ENCODE results near the gene OSBPL2.

The OSBPL2 gene

GRCh38 chr20:62231292-62231691, 7.0 kb upstream of the OSBPL2 start:
- no peak for DNase-seq (ENCODE audit: low read depth, low spot score)
- no peak overlapping the region for H3K4me3 ChIP-seq (ENCODE audit: low read length)

- DNase-seq (ENCODE audit: low read depth, low spot score): no peak
- no peak overlapping the region for H3K4me3 ChIP-seq (ENCODE audit: low read length)
Measured at GRCh38 chr20:62232194-62232593, 6.1 kb upstream of the OSBPL2 start.

GRCh38 chr20:62232770-62233645, 5.3 kb upstream of the OSBPL2 start:
- H3K4me3 ChIP-seq (ENCODE audit: low read length): no peak overlapping the region
- no peak for DNase-seq (ENCODE audit: low read depth, low spot score)

GRCh38 chr20:62233684-62234083, 4.6 kb upstream of the OSBPL2 start:
- no peak for DNase-seq (ENCODE audit: low read depth, low spot score)
- H3K4me3 ChIP-seq (ENCODE audit: low read length): no peak overlapping the region

- no peak for DNase-seq (ENCODE audit: low read depth, low spot score)
- H3K4me3 ChIP-seq (ENCODE audit: low read length): no peak overlapping the region
Measured at GRCh38 chr20:62234339-62234738, 4.0 kb upstream of the OSBPL2 start.

GRCh38 chr20:62235001-62235776, 3.1 kb upstream of the OSBPL2 start:
- no peak overlapping the region for H3K4me3 ChIP-seq (ENCODE audit: low read length)
- DNase-seq (ENCODE audit: low read depth, low spot score): no peak

- no peak overlapping the region for H3K4me3 ChIP-seq (ENCODE audit: low read length)
- no peak for DNase-seq (ENCODE audit: low read depth, low spot score)
Measured at GRCh38 chr20:62235777-62236157, 2.6 kb upstream of the OSBPL2 start.

GRCh38 chr20:62236200-62236599, 2.1 kb upstream of the OSBPL2 start:
- no peak overlapping the region for H3K4me3 ChIP-seq (ENCODE audit: low read length)
- no peak for DNase-seq (ENCODE audit: low read depth, low spot score)

- no peak overlapping the region for H3K4me3 ChIP-seq (ENCODE audit: low read length)
- DNase-seq (ENCODE audit: low read depth, low spot score): no peak
Measured at GRCh38 chr20:62236766-62237513, 1.4 kb upstream of the OSBPL2 start.

GRCh38 chr20:62237514-62237800, 864 bp upstream of the OSBPL2 start:
- no peak for DNase-seq (ENCODE audit: low read depth, low spot score)
- no peak overlapping the region for H3K4me3 ChIP-seq (ENCODE audit: low read length)

GRCh38 chr20:62238569-62239277, 402 bp downstream of the OSBPL2 start:
- no peak for DNase-seq (ENCODE audit: low read depth, low spot score)
- H3K4me3 ChIP-seq (ENCODE audit: low read length): peak overlapping the region; percentile 71

GRCh38 chr20:62239278-62239879, 1.1 kb downstream of the OSBPL2 start:
- no peak for DNase-seq (ENCODE audit: low read depth, low spot score)
- peak overlapping the region; percentile 71 for H3K4me3 ChIP-seq (ENCODE audit: low read length)

GRCh38 chr20:62240020-62240685, 1.8 kb downstream of the OSBPL2 start:
- no peak for DNase-seq (ENCODE audit: low read depth, low spot score)
- H3K4me3 ChIP-seq (ENCODE audit: low read length): no peak overlapping the region

- no peak overlapping the region for H3K4me3 ChIP-seq (ENCODE audit: low read length)
- no peak for DNase-seq (ENCODE audit: low read depth, low spot score)
Measured at GRCh38 chr20:62241506-62241905, 3.2 kb downstream of the OSBPL2 start.

GRCh38 chr20:62242176-62242575, 3.9 kb downstream of the OSBPL2 start:
- H3K4me3 ChIP-seq (ENCODE audit: low read length): no peak overlapping the region
- no peak for DNase-seq (ENCODE audit: low read depth, low spot score)

- no peak for DNase-seq (ENCODE audit: low read depth, low spot score)
- H3K4me3 ChIP-seq (ENCODE audit: low read length): no peak overlapping the region
Measured at GRCh38 chr20:62243106-62243505, 4.8 kb downstream of the OSBPL2 start.

- DNase-seq (ENCODE audit: low read depth, low spot score): no peak
- H3K4me3 ChIP-seq (ENCODE audit: low read length): no peak overlapping the region
Measured at GRCh38 chr20:62243906-62244515, 5.7 kb downstream of the OSBPL2 start.

- H3K4me3 ChIP-seq (ENCODE audit: low read length): no peak overlapping the region
- no peak for DNase-seq (ENCODE audit: low read depth, low spot score)
Measured at GRCh38 chr20:62244644-62245108, 6.4 kb downstream of the OSBPL2 start.
